ENCODE data around the gene PRICKLE2.

DNA sequence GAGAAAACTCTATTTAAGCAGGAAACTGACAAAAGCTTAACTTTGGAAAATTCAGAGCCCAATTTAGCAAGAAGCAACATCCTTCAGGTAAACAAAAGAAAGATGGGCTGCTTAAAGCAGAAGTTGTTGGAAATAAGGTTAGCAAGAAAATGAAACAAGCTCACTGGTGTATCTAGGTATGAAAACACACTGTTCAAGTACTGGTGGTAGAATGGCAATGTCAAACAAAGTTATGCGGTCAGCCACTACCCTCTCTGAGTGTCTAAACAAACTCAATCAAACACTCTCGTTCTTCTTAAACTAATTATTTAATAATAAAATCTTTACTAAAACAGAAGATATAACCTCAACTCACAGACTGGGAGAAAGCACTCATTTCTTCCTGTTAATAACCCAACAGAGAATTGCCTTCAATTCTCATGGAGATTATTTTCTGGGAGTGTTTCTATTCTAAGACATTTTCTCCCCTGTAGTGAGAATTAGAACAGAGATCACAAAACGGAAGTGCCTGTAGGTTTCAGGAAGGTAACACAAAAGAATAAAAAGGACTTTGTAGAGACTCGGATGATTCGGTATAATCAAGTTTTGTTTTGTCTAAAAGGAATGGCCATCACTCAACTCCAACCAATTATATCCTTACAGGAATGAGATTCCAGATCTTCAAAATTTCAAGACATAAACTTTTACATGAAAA lies 28.9 kb downstream of the PRICKLE2 start:
- TF ChIP-seq, protein P1, sequence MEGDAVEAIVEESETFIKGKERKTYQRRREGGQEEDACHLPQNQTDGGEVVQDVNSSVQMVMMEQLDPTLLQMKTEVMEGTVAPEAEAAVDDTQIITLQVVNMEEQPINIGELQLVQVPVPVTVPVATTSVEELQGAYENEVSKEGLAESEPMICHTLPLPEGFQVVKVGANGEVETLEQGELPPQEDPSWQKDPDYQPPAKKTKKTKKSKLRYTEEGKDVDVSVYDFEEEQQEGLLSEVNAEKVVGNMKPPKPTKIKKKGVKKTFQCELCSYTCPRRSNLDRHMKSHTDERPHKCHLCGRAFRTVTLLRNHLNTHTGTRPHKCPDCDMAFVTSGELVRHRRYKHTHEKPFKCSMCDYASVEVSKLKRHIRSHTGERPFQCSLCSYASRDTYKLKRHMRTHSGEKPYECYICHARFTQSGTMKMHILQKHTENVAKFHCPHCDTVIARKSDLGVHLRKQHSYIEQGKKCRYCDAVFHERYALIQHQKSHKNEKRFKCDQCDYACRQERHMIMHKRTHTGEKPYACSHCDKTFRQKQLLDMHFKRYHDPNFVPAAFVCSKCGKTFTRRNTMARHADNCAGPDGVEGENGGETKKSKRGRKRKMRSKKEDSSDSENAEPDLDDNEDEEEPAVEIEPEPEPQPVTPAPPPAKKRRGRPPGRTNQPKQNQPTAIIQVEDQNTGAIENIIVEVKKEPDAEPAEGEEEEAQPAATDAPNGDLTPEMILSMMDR (IDR thresholded peaks at IDR 0.05), result no peak
- TF ChIP-seq POLR2A (IDR thresholded peaks at IDR 0.05), result no peak

Measured in right lobe of liver (tissue), 4 donors.